Heart right ventricle (tissue), 16 donors: Measurements from ENCODE around the gene RASSF8. TPM values are rescaled to one million over a fixed set of nuclear protein-coding genes. Genes with fewer than 3 reads are reported as not detected.

Source experiments
- ATAC-seq, 8 donors: fragments of 200-7000 bp; cut with Tn5 transposase; one replicate each; pipeline ENCODE4 v1.9.1; 2020; ENCODE audit warnings: mild to moderate bottlenecking in 8 of 8, moderate library complexity in 8 of 8, moderate number of reproducible peaks in 1 of 8
- DNase-seq, 2 donors: peaks; one replicate each; pipeline ENCODE4 v3.0.0-alpha.2; 2020
- H3K27ac ChIP-seq, 10 donors: fragments of 200-600 bp; sonication (generic) in 2 of 10; one replicate each; pipeline versions ENCODE4 v1.5.0 to v1.8.0; 2020 to 2022; ENCODE audit warnings: mild to moderate bottlenecking in 3 of 10
- H3K27me3 ChIP-seq, 7 donors: fragments of 200-600 bp; one replicate each; pipeline ENCODE4 v1.8.0; 2021 to 2022; ENCODE audit warnings: mild to moderate bottlenecking in 2 of 7
- H3K36me3 ChIP-seq, 9 donors: fragments of 200-600 bp; sonication (generic) in 1 of 9; one replicate each; pipeline versions ENCODE4 v1.5.0 to v1.8.0; 2020 to 2022; ENCODE audit warnings: mild to moderate bottlenecking in 2 of 9
- H3K4me1 ChIP-seq, 9 donors: fragments of 200-600 bp; sonication (generic) in 1 of 9; one replicate each; pipeline versions ENCODE4 v1.5.0 to v1.8.0; 2020 to 2022; ENCODE audit warnings: mild to moderate bottlenecking in 4 of 9
- H3K4me3 ChIP-seq, 10 donors: fragments of 200-600 bp; sonication (generic) in 2 of 10; one replicate each; pipeline versions ENCODE4 v1.5.0 to v1.8.0; 2020 to 2022; ENCODE audit warnings: mild to moderate bottlenecking in 7 of 10, moderate library complexity in 2 of 10
- H3K9me3 ChIP-seq, 11 donors: fragments of 200-600 bp in 10 of 11; sonication (generic) in 2 of 11; one replicate each; pipeline versions ENCODE4 v1.5.0 to v1.8.0; 2013 to 2022; ENCODE audit warnings: mild to moderate bottlenecking in 2 of 11, control low read depth in 1 of 11, moderate library complexity in 1 of 11
- CTCF ChIP-seq, 9 donors: fragments of 200-600 bp; sonication (generic) in 2 of 9; IDR thresholded peaks; one replicate each; pipeline versions ENCODE4 v1.5.0 to v1.8.0; 2021 to 2022; ENCODE audit warnings: antibody characterized with exemption in 9 of 9, mild to moderate bottlenecking in 5 of 9, moderate library complexity in 1 of 9
- WGBS, 2 donors: extraction: QIAGEN DNeasy Blood & Tissue Kit; methylation state at CpG; one replicate each; pipeline ENCODE4 v1.1.7; 2013; ENCODE audit warnings: inconsistent platforms in 1 of 2; 5-methylcytosine and 5-hydroxymethylcytosine counted together
- intact Hi-C, 10 donors: fragments of 100-400 bp; cut with DNase I; formaldehyde crosslinking; loops; one replicate each; pipeline versions ENCODE4 v1.11.1 to v1.14.2; 2022
- polyA plus RNA-seq, 2 donors: library from polyadenylated mRNA; stranded (reverse); fragments of 200-250 nt; gene quantifications; one replicate each; pipeline ENCODE4 v1.2.3, GENCODE V29; 2013
- total RNA-seq, 10 donors: library from RNA; stranded (reverse); fragmentation: NEBNext Ultra II Directional in 3 of 10; extraction: Animal tissue kit (Norgen Biotek cat#: 25700) in 3 of 10; gene quantifications; one replicate each; pipeline versions ENCODE4 v1.2.1 to v1.2.4, GENCODE V29; 2021 to 2023
- donor health status: Arrhythmogenic right ventricular cardiomyopathy.
- donor health status: ischemic (EF 13 %, LVEDD 7.1; RV severe dilation, severe dysfunction).
- donor health status: healthy with polysubstance abuse.
- donor health status: DM: no; HTN: yes; CAD: no.
- donor health status: DM: no; HTN: no; CAD: no.
- donor health status: ischemic (EF 25% LVEDD 6.9; RV normal size, moderate dysfunction).
- donor health status: ischemic (EF 25% LVEDD 5.7; RV mildly dilated, moderate dysfunction).
- donor health status: healthy.
- donor health status: DM: yes; HTN: yes; CAD: no.
- donor health status: Ischemic cardiomyopathy.
- donor health status: ischemic (EF 35%, LVEDD 5.7; RV mildly dilated, moderate dysfunction).
- donor health status: nonischemic (EF 11% LVEDD 7.7; RV severe dilation, severe dysfunction).
- donor health status: DM: yes; HTN: yes; CAD: no.
- donor health status: PGD.
- donor health status: ischemic (EF 29% LVEDD 5.4; RV normal size, mild dysfunction).
- donor health status: nonischemic (EF 23%, LVEDD 6.1; RV moderate dilation, normal function).

The RASSF8 gene
- total and polyA plus RNA-seq, 12 donors, result 5.7 to 43.9 (median 28.9) TPM

- intact Hi-C loops, result loop anchor here in 3 of 10 donors (5.0 to 10.0 kb wide), 4 partner anchors 314 to 654 kb away; no protein-coding TSS in a partner anchor
- Histone ChIP-seq H3K9me3 (no peaks in the 10 kb centered on the region), H3K36me3 (no peaks in the 10 kb centered on the region), H3K27ac (no peak overlapping the region), H3K4me3 (no peak overlapping the region), H3K4me1 (no peaks in the 10 kb centered on the region), H3K27me3 (no peaks in the 10 kb centered on the region)
- DNase-seq (no peak), ATAC-seq (no peak)
- WGBS, 2 donors, result 85 to 86% methylated on average over 11 of the region's 11 CpGs
- no peak for TF ChIP-seq CTCF (IDR thresholded peaks at IDR 0.05)
Observed at GRCh38 chr12:26090836-26091510, 132.5 kb downstream of the RASSF8 start.

- intact Hi-C loops, result loop anchor here in 3 of 10 donors (5.0 to 10.0 kb wide), 4 partner anchors 313 to 655 kb away; no protein-coding TSS in a partner anchor
- Histone ChIP-seq H3K4me3 (no peak overlapping the region), H3K36me3 (no peaks in the 10 kb centered on the region), H3K27me3 (no peaks in the 10 kb centered on the region), H3K27ac (no peak overlapping the region), H3K9me3 (no peaks in the 10 kb centered on the region), H3K4me1 (no peaks in the 10 kb centered on the region)
- ATAC-seq (peak in 1 of 8 donors; percentile 44), DNase-seq (no peak)
- 80 to 82% methylated on average over 6 of the region's 6 CpGs for WGBS, 2 donors
- peak in 4 of 9 donors; percentile 18 to 42 (median 30) for TF ChIP-seq CTCF (IDR thresholded peaks at IDR 0.05)
Observed at GRCh38 chr12:26091822-26092221, 133.3 kb downstream of the RASSF8 start.

- TF ChIP-seq CTCF (IDR thresholded peaks at IDR 0.05), result no peak
- H3K4me1 ChIP-seq, result peaks cover 0 to 5% (median 0%) of the 10 kb centered on the region in 9 donors
- no peak overlapping the region for H3K4me3 ChIP-seq
- DNase-seq (no peak), ATAC-seq (no peak)
- no peaks in the 10 kb centered on the region for H3K9me3 ChIP-seq
- no peak overlapping the region for H3K27ac ChIP-seq
- intact Hi-C loops, result loop anchor here in 3 of 10 donors (5.0 to 10.0 kb wide), 4 partner anchors 312 to 655 kb away; no protein-coding TSS in a partner anchor
- WGBS, 2 donors, result 86 to 97% methylated on average over 4 of the region's 4 CpGs
- no peaks in the 10 kb centered on the region for H3K27me3 ChIP-seq
- no peaks in the 10 kb centered on the region for H3K36me3 ChIP-seq
Observed at GRCh38 chr12:26092346-26093105, 134.0 kb downstream of the RASSF8 start.

GRCh38 chr12:26095186-26095585 is 136.7 kb downstream of the RASSF8 start:
- no peak for TF ChIP-seq CTCF (IDR thresholded peaks at IDR 0.05)
- H3K36me3 ChIP-seq, result no peaks in the 10 kb centered on the region
- intact Hi-C loops, result loop anchor here in 8 of 10 donors (2.0 to 10.0 kb wide), 6 partner anchors 310 to 602 kb away; no protein-coding TSS in a partner anchor
- no peak overlapping the region for H3K4me3 ChIP-seq
- peaks cover 0 to 7% (median 0%) of the 10 kb centered on the region in 9 donors for H3K4me1 ChIP-seq
- no peak for DNase-seq
- 94 to 96% methylated on average over 2 of the region's 2 CpGs for WGBS, 2 donors
- no peaks in the 10 kb centered on the region for H3K27me3 ChIP-seq
- no peak overlapping the region for H3K27ac ChIP-seq
- no peak for ATAC-seq
- no peaks in the 10 kb centered on the region for H3K9me3 ChIP-seq
